PC-9 (cell line): ENCODE data around the gene RAE1. TPM values are rescaled to one million over a fixed set of nuclear protein-coding genes. Genes with fewer than 3 reads are reported as not detected.

Experiments used
- BruUV-seq: library from RNA; stranded (reverse); fragments of 400-500 nt; replicated peaks from 2 replicates; lab custom pipeline; 2021; lab: Mats Ljungman, UMichigan
- CTCF ChIA-PET: fragments of 300-600 bp; sonication (Branson Sonifier 250); formaldehyde crosslinking; loops from one replicate; lab custom pipeline; 2022; ENCODE audit warnings: antibody characterized with exemption; lab: Charles Lee
- POLR2A ChIA-PET: fragments of 300-600 bp; sonication (Branson Sonifier 250); formaldehyde crosslinking; loops from one replicate; lab custom pipeline; 2022; ENCODE audit warnings: antibody characterized with exemption; ENCODE audit not compliant: unreplicated experiment; lab: Charles Lee
- DNase-seq, 2 experiments: peaks; one replicate each; pipeline versions ENCODE4 v3.0.0 to v3.0.0-alpha.2; 2015 to 2022; ENCODE audit warnings: mixed read lengths in 1 of 2
- H2AFZ ChIP-seq: fragments of 200-600 bp; sonication (generic); 2 replicates; pipeline ENCODE4 v1.8.1; 2017; ENCODE audit warnings: antibody characterized with exemption
- H3F3A ChIP-seq: fragments of 200-600 bp; sonication (generic); 2 replicates; pipeline ENCODE4 v1.8.1; 2017; ENCODE audit warnings: antibody characterized with exemption, mild to moderate bottlenecking, low read depth; ENCODE audit not compliant: insufficient read depth
- H3K27ac ChIP-seq: fragments of 200-600 bp; sonication (generic); 2 replicates; pipeline ENCODE4 v1.6.1; 2016; ENCODE audit warnings: mixed run types
- H3K27me3 ChIP-seq: fragments of 200-600 bp; sonication (generic); 2 replicates; pipeline ENCODE4 v1.6.1; 2016; ENCODE audit warnings: low read depth, mixed run types; ENCODE audit not compliant: insufficient read depth
- H3K36me3 ChIP-seq: fragments of 200-600 bp; sonication (generic); 2 replicates; pipeline ENCODE4 v1.6.1; 2016; ENCODE audit warnings: low read depth, mixed run types
- H3K4me1 ChIP-seq: fragments of 200-600 bp; sonication (generic); replicated peaks from 2 replicates; pipeline ENCODE4 v1.6.1; 2016; ENCODE audit warnings: mixed run types; ENCODE audit not compliant: insufficient read depth
- H3K4me2 ChIP-seq: fragments of 200-600 bp; sonication (generic); 2 replicates; pipeline ENCODE4 v1.6.1; 2017; ENCODE audit warnings: mixed run types
- H3K4me3 ChIP-seq: fragments of 200-600 bp; sonication (generic); 2 replicates; pipeline ENCODE4 v1.6.1; 2016; ENCODE audit warnings: mixed run types
- H3K79me2 ChIP-seq: fragments of 200-600 bp; sonication (generic); 2 replicates; pipeline ENCODE4 v1.6.1; 2017; ENCODE audit warnings: low read depth, mixed run types
- H3K9me2 ChIP-seq: fragments of 200-600 bp; sonication (generic); 2 replicates; pipeline ENCODE4 v1.8.1; 2017; ENCODE audit warnings: mild to moderate bottlenecking; ENCODE audit not compliant: insufficient read depth
- H3K9me3 ChIP-seq: fragments of 200-600 bp; sonication (generic); 2 replicates; pipeline ENCODE4 v1.8.1; 2016; ENCODE audit warnings: low read depth; ENCODE audit not compliant: insufficient read depth
- H4K20me1 ChIP-seq: fragments of 200-600 bp; sonication (generic); 2 replicates; pipeline ENCODE4 v1.8.1; 2017; ENCODE audit not compliant: insufficient read depth
- EZH2 ChIP-seq: fragments of 200-600 bp; sonication (generic); IDR thresholded peaks from 2 replicates; pipeline ENCODE4 v1.8.0; 2017; ENCODE audit warnings: antibody characterized with exemption, low read depth
- intact Hi-C: fragments of 100-400 bp; cut with micrococcal nuclease; formaldehyde crosslinking; loops from one replicate; pipeline ENCODE4 v1.10.0; 2022; ENCODE audit not compliant: unreplicated experiment
- total RNA-seq: library from RNA; stranded (reverse); gene quantifications from 2 replicates; pipeline ENCODE4 v1.2.3, GENCODE V29; 2021
- TF ChIP-seq, protein P1 (sequence below): fragments of 200-600 bp; sonication (generic); conservative IDR thresholded peaks from 2 replicates; pipeline ENCODE4 v1.6.1; 2017; ENCODE audit warnings: mixed run types, antibody characterized with exemption, mild to moderate bottlenecking, moderate library complexity

RAE1 gene
- total RNA-seq, 1 experiment from 2014 or later: 38.4 TPM

DNA sequence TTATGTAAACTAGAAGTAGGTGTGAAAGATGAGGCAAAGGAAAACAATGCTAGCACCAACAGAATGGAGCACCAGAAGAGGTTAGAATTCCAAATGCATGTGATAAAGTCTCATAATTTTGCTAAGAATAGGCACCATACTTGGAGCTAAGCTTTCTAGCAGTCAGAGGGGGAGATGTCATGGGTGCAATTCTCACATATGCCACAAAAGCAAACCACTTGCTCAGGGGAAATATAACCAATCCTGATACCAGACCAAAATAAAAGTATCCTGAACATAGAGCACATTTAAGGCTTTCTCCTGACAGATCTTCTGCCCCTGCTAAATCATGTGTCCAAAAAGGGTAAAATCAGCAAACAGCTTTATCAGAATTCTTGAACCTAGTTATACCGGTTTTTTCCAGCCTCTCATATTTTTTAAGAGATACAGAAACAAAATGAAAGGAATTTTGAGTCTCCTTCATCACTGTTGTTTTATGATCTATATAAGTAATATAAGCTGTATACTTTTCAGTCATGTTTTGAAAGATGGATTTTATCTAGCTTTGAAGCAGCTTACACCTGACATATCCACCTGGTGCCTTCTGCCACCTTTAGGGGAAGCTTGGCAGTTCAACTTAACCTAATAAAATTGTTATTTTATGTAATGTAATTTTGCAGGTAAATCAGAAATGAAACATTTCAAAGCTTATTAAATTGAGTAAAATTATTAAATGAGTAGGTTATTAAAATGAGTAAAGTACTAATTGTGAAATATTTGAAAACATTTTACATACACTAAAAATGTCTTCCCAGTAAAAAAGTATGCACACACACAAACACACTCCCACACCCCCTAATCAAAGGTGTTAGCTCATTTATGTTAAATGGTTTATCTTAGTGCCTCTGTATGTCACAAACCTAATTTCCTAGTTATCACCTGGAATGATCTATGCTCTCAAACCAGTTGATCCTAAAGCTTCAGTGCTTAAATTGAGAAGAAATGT lies 18.7 kb upstream of the RAE1 start:
- Histone ChIP-seq H3K9me3 (no peaks in the 10 kb centered on the region), H3K27me3 (peaks cover 4% of the 10 kb centered on the region; the same call in 1 of the 2 replicates), H3F3A (peaks cover 4% of the 10 kb centered on the region), H3K27ac (no peak overlapping the region), H3K9me2 (no peaks in the 10 kb centered on the region), H3K36me3 (no peaks in the 10 kb centered on the region), H3K79me2 (no peaks in the 10 kb centered on the region), H2AFZ (no peak overlapping the region), H3K4me1 (peaks cover 9% of the 10 kb centered on the region), H4K20me1 (no peaks in the 10 kb centered on the region), H3K4me3 (no peak overlapping the region), H3K4me2 (no peak overlapping the region)
- DNase-seq: peak in 1 of 2 experiments; percentile 44
- intact Hi-C loops: loop anchor here (1.0 kb wide), 1 partner anchor 240 kb away; no protein-coding TSS in a partner anchor
- BruUV-seq: no TSS peak
- no peak for TF ChIP-seq EZH2
- TF ChIP-seq, protein P1, sequence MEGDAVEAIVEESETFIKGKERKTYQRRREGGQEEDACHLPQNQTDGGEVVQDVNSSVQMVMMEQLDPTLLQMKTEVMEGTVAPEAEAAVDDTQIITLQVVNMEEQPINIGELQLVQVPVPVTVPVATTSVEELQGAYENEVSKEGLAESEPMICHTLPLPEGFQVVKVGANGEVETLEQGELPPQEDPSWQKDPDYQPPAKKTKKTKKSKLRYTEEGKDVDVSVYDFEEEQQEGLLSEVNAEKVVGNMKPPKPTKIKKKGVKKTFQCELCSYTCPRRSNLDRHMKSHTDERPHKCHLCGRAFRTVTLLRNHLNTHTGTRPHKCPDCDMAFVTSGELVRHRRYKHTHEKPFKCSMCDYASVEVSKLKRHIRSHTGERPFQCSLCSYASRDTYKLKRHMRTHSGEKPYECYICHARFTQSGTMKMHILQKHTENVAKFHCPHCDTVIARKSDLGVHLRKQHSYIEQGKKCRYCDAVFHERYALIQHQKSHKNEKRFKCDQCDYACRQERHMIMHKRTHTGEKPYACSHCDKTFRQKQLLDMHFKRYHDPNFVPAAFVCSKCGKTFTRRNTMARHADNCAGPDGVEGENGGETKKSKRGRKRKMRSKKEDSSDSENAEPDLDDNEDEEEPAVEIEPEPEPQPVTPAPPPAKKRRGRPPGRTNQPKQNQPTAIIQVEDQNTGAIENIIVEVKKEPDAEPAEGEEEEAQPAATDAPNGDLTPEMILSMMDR: peak; percentile 81
- ChIA-PET CTCF (interaction anchor here (0.5 to 1.9 kb wide), 10 partner anchors 11 to 730 kb away, joined by 3 to 19 read pairs (median 3); no protein-coding TSS in a partner anchor), POLR2A (interaction anchor here (0.6 kb wide), 1 partner anchor 59 kb away, joined by 4 read pairs; no protein-coding TSS in a partner anchor)

DNA sequence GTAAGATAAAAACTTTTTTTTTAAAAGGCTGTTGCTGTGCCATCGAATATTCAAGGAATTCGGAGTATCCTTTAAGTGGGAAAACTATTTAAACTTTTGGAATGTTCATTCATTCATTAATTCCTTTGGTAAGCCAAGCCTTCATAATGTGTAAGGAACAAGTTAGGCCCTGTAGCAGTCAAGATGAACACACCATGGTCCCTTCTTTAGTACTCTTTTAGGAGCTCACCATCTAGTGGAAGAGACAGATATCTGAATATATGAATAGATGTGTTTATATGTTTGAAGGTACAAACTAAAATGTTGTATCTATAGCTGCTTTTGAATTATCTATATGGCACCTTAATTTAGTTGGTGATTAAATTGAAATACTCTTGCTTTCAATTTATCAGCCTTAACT lies 15.7 kb upstream of the RAE1 start:
- Histone ChIP-seq H3F3A (no peaks in the 10 kb centered on the region), H3K79me2 (no peaks in the 10 kb centered on the region), H3K4me2 (no peak overlapping the region), H3K4me1 (peaks cover 7% of the 10 kb centered on the region; the same call in 1 of the 2 replicates), H2AFZ (no peak overlapping the region), H3K9me3 (no peaks in the 10 kb centered on the region), H3K27ac (no peak overlapping the region), H3K27me3 (peaks cover 4% of the 10 kb centered on the region; the same call in 1 of the 2 replicates), H3K36me3 (no peaks in the 10 kb centered on the region), H3K4me3 (no peak overlapping the region), H3K9me2 (no peaks in the 10 kb centered on the region), H4K20me1 (no peaks in the 10 kb centered on the region)
- DNase-seq: no peak
- no TSS peak for BruUV-seq
- POLR2A ChIA-PET: no interaction called here
- TF ChIP-seq EZH2: no peak
- TF ChIP-seq, protein P1: peak; percentile 45
- intact Hi-C loops: no loop called here
- CTCF ChIA-PET: interaction anchor here (0.7 kb wide), 1 partner anchor 8 kb away, joined by 3 read pairs; no protein-coding TSS in a partner anchor

DNA sequence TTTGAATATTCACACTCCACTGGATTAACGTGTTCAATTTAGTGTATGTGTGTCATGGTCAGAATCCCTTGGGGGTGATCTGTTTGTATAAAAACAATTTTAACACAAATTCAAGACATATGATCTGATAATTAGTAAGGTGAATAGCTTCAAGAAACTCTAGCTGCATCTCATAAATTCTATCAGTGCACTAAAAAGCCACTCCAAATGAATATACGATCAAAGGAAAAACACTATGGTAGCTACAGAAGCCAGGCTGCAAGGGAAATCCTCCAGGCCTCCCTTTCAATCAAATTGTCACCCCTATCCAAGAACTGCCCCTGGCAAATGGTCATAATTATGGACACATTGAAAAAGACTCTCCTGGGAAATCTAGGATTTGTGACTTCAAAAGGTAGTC lies 9.4 kb upstream of the RAE1 start:
- peaks cover 10% of the 10 kb centered on the region; the same call in 1 of the 2 replicates for H3K4me1 ChIP-seq
- H3K36me3 ChIP-seq: no peaks in the 10 kb centered on the region
- H3K9me3 ChIP-seq: no peaks in the 10 kb centered on the region
- DNase-seq: no peak
- intact Hi-C loops: no loop called here
- ChIA-PET CTCF (no interaction called here), POLR2A (no interaction called here)
- H2AFZ ChIP-seq: no peak overlapping the region
- H3K4me3 ChIP-seq: no peak overlapping the region
- no peaks in the 10 kb centered on the region for H3K27me3 ChIP-seq
- no peak overlapping the region for H3K4me2 ChIP-seq
- H4K20me1 ChIP-seq: no peaks in the 10 kb centered on the region
- H3F3A ChIP-seq: no peaks in the 10 kb centered on the region
- no peak for TF ChIP-seq EZH2
- TF ChIP-seq, protein P1: no peak
- H3K9me2 ChIP-seq: no peaks in the 10 kb centered on the region
- no peaks in the 10 kb centered on the region for H3K79me2 ChIP-seq
- no TSS peak for BruUV-seq
- no peak overlapping the region for H3K27ac ChIP-seq
